HG03575 (cell line): ENCODE results near the gene TFDP1.

Experiments
- ATAC-seq: cut with Tn5 transposase; IDR thresholded peaks from one replicate; pipeline ENCODE4 v1.9.1; 2021; ENCODE audit not compliant: unreplicated experiment, insufficient number of reproducible peaks, low FRiP score; ENCODE audit errors: extremely low read depth

Gene TFDP1

DNA sequence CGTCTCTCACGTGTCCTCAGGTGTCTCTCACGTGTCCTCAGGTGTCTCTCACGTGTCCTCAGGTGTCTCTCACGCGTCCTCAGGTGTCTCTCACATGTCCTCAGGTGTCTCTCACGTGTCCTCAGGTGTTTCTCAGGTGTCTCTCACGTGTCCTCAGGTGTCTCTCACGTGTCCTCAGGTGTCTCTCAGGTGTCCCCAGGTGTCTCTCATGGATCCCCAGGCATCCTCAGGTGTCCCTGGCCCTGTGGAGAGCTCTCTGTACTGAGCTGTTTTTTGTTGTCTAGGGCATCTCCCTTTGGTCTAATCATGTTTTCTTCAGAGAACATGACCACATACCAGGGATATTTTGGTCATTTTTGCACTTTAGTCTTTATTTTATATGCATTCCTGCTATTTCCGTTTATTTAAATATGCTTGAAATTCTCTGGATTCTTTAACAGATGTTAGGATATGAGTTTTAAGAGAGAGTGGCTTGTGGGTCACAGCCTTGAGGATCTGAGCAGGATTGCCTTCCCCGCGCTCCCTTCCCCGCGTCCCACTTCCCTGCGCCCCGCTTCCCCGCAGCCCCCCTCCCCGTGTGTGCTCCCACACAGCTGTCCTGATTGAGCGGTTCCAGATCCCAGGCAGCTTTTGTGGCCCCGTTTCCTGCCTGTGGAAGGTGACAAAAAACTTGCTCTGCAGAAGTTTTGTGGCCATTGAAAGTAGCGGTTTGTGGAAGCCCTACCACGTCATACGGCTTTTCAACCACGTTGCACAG lies 41.6 kb downstream of the TFDP1 start:
- no peak for ATAC-seq

GRCh38 chr13:113627136-113627535 lies 42.6 kb downstream of the TFDP1 start:
- ATAC-seq, result no peak

DNA sequence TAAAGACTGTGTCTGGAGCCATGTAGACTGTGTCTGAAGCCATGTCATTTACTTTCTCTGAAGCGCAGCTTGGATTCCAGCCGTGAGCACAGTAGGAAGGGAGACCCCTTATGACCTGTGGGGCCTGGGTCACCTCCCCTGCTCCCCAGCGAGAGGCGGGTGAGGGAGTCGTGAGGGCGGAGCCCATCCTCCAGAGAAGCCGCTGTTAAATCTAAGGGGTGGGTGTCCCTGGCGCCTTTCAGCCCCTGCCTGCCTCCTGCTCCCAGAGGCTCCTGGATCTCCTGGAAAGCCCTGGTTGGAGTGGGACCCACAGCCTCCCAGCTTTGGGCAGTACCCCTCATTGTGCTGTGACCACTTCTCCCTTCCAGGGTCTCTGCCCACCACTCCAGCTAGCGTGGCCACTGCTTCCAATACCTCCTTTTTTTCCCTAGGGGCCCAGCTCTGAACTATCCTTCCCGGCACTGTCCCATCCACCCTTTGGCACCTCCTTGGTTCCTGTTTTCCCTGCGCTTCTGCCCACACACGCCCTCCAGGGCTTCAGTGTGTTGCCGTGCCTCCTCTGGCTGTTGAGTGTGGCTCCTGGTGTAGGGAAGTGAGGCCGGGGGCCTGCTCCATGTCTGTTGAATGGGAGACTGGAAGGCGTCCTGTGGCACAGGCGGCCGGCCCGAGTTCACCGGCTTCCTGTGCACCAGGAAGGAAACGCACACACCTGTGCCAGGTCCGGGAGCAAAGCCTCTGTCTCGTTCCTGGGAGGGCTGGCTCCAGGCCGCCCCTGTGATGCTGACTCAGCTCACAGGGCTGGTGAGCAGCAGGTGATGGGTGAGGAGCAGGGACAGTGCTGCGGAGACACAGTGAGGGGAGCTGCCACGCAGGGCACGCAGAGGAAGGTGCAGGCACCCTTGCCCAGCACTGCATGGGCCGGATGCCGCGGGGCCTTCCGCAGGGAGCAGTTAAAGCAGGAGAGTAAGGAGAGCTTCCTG lies 44.0 kb downstream of the TFDP1 start:
- ATAC-seq, result no peak

DNA sequence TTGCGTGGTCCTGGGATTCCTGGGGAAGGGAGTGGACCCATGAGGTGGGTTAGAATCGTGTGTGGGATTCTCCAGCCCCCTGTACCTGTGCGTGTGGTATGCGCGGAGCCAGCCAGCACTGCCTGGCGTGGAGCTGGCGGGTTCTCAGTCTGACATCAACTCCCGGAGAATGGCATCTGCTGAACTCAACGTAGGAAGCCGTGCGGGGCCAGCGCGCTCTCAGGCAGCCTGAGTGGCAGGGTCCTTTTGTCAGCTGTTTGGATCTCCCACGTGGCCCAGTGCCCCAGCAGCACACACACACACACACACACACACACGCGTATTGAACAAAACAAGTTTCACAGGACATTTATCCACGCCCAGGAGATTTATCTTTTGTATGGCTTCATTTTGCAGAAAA lies 45.3 kb downstream of the TFDP1 start:
- no peak for ATAC-seq

DNA sequence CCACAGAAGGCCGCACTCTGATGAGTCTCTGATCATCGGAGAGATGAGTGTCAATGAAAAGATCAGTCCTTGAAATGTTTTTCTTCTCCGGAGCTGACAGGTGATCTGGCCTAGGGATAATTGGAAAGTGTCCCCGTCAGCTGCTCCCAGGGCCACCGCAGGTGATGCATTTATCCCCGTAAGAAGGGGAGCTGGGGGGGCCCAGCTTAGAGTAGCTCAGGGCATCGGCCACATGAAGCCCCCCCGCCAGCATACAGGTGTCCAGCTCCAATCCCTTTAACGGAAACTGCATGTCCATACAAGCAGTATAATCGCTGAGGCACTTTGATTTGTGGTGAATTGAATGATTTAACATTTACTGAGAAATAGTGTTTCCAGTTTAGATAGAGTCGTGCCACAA lies 45.7 kb downstream of the TFDP1 start:
- no peak for ATAC-seq

GRCh38 chr13:113630804-113631203 lies 46.3 kb downstream of the TFDP1 start:
- ATAC-seq, result no peak

GRCh38 chr13:113631341-113632095 lies 47.0 kb downstream of the TFDP1 start:
- no peak for ATAC-seq

GRCh38 chr13:113632706-113633484 lies 48.3 kb downstream of the TFDP1 start:
- no peak for ATAC-seq

DNA sequence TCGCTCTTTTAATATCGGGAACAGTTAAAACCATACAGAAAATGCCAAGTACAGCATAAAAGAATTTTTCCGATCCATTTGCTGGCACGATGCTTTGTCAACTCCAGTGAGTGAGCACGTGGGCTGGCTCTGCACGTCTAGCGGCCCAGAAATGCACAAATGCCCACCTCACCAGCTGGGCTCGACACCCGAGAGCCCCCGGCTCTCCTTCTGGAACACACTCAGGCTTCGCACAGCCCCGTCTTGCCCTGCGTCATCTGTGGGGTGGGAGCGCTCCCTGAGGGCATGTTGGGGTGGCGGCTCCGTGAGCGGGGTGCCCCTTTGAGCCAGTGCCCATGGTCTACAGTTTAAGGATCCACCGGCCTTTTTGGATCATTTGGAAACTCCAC lies 48.9 kb downstream of the TFDP1 start:
- no peak for ATAC-seq

DNA sequence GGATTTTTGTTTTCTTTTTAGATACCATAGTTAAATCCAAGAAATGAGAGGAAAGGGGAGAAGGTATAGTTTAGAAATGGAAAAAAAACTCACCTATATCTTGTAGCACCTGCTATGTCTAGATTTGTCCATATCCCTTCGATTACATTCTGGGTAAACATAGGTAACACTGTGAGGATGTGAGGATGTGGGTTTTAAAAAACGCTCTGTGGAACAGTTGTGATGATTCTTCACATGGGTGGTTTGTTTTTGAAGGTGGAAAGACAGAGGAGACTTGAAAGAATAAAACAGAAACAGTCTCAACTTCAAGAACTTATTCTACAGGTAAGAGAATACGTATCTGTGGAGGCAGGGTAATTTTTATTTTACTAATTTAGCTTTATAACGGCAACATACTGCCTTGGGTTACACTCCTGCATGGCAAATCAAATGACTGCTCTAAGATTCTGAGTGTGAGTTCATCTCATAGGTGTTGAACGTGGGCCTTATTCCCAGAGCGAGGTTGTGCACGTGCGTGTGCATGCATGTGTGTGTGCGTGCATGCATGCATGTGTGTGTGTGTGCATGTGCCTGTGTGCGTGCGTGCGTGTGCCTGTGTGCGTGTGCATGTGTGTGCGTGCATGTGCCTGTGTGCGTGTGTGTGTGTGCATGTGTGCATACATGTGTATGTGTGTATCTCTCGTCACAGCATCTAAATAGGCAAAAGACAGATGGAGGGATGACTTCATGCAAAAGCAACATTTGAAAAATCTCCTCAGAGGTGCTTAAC lies 49.9 kb downstream of the TFDP1 start:
- no peak for ATAC-seq

GRCh38 chr13:113635048-113635420 lies 50.5 kb downstream of the TFDP1 start:
- ATAC-seq, result no peak

- ATAC-seq, result no peak
Measured at GRCh38 chr13:113635709-113636108, 51.2 kb downstream of the TFDP1 start.

DNA sequence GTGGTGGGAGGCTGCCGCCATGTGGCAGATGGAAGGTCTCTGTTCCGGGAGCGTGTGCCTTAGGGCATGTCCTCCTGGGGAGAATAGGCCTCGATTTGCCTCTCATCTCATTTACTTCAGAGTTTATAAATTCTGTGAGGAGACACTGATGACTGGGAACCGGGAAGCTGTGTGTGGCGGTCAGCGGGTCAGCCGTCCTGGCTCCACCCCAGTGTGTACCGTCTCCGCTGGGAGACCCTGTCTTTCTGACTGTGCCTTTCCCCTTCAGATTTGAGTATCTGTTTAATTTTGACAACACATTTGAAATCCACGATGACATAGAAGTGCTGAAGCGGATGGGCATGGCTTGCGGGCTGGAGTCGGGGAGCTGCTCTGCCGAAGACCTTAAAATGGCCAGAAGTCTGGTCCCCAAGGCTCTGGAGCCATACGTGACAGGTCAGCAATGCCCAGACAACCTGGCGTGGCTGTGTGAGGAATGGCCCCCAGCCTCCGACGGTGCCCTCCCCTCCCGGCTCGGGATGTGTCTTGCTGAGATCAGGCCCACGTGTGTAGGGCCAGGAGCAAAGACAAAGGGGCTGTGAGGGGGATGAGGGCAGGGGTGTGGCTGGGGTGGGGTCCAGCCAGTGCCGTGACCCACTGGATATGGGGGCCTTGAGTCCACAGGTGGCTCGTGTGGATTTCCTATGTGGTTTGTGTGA lies 51.9 kb downstream of the TFDP1 start:
- ATAC-seq, result no peak

- ATAC-seq, result no peak
Measured at GRCh38 chr13:113637262-113638160, 53.0 kb downstream of the TFDP1 start.

- ATAC-seq, result no peak
Measured at GRCh38 chr13:113638173-113638746, 53.7 kb downstream of the TFDP1 start.

DNA sequence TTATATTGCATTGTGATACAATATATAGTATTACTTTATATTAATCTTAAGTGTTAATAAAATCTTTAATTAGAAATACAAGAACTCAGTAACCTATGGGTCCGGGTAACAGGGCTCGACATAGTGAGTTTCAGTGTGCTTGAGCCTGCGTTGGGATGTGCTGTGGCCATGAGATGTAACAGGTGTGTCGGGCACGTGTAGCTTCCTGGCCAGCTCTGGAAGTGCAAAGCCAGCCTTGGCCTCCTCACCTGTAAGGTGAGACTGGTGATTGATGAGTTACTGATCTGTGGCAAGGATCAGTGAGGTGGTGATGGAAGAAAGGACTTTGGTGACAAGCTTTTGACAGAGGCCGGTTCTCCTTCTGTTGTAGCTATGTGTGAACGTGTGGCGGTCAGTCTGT lies 54.3 kb downstream of the TFDP1 start:
- no peak for ATAC-seq
